Caco-2 (cell line): ENCODE data around the gene PATJ. TPM values are rescaled to one million over a fixed set of nuclear protein-coding genes. Genes with fewer than 3 reads are reported as not detected.

Source experiments
- BruUV-seq: library from RNA; stranded (reverse); fragments of 400-500 nt; replicated peaks from 2 replicates; lab custom pipeline; 2021; lab: Mats Ljungman, UMichigan
- CTCF ChIA-PET: fragments of 300-600 bp; sonication (Branson Sonifier 250); formaldehyde crosslinking; loops from one replicate; lab custom pipeline; 2022; ENCODE audit warnings: antibody characterized with exemption; lab: Charles Lee
- POLR2A ChIA-PET: fragments of 300-600 bp; sonication (Branson Sonifier 250); formaldehyde crosslinking; loops from one replicate; lab custom pipeline; 2022; ENCODE audit warnings: antibody characterized with exemption; lab: Charles Lee
- DNase-seq, 2 experiments: peaks; one replicate each; pipeline versions ENCODE4 v3.0.0 to v3.0.0-alpha.2; 2020 to 2022
- H3K27me3 ChIP-seq: replicated peaks from 2 replicates; pipeline ENCODE4 v1.6.0; 2011; ENCODE audit warnings: low read length; ENCODE audit not compliant: control insufficient read depth, insufficient read depth
- H3K36me3 ChIP-seq: 2 replicates; pipeline ENCODE4 v1.5.1; 2011; ENCODE audit warnings: low read length; ENCODE audit not compliant: control insufficient read depth, insufficient read depth
- H3K4me1 ChIP-seq: fragments of 250-450 bp; sonication (Bioruptor Pico); 2 replicates; pipeline ENCODE4 v1.5.1; 2020; ENCODE audit warnings: mild to moderate bottlenecking
- H3K4me3 ChIP-seq: 2 replicates; pipeline ENCODE4 v1.5.1; 2011; ENCODE audit warnings: low read depth, mild to moderate bottlenecking, control low read depth, low read length
- H3K9me3 ChIP-seq: fragments of 250-450 bp; sonication (Bioruptor Pico); 2 replicates; pipeline ENCODE4 v1.5.1; 2020; ENCODE audit warnings: mild to moderate bottlenecking, moderate library complexity
- H3K27ac Mint-ChIP-seq: one replicate; pipeline ENCODE4 v1.8.0; 2022; ENCODE audit warnings: mixed read lengths; ENCODE audit not compliant: unreplicated experiment
- H3K27me3 Mint-ChIP-seq: one replicate; pipeline ENCODE4 v1.8.0; 2022; ENCODE audit warnings: mixed read lengths; ENCODE audit not compliant: insufficient read depth, unreplicated experiment
- H3K36me3 Mint-ChIP-seq: one replicate; pipeline ENCODE4 v1.8.0; 2022; ENCODE audit warnings: mild to moderate bottlenecking, mixed read lengths; ENCODE audit not compliant: insufficient read depth, unreplicated experiment
- H3K4me1 Mint-ChIP-seq: one replicate; pipeline ENCODE4 v1.8.0; 2022; ENCODE audit warnings: low read depth, mixed read lengths; ENCODE audit not compliant: unreplicated experiment
- H3K4me3 Mint-ChIP-seq: one replicate; pipeline ENCODE4 v1.8.0; 2022; ENCODE audit warnings: mild to moderate bottlenecking, moderate library complexity, mixed read lengths; ENCODE audit not compliant: unreplicated experiment
- H3K9me3 Mint-ChIP-seq: one replicate; pipeline ENCODE4 v1.8.0; 2022; ENCODE audit warnings: mixed read lengths; ENCODE audit not compliant: unreplicated experiment
- CTCF ChIP-seq, 2 experiments: fragments of 200-600 bp in 1 of 2; IDR thresholded peaks; 1 replicate in 1 of 2; 2 replicates in 1 of 2; pipeline versions ENCODE4 v1.5.1 to v1.8.0; 2011 to 2022; ENCODE audit warnings: antibody characterized with exemption in 1 of 2, control low read depth in 1 of 2, inconsistent platforms in 1 of 2, low read depth in 1 of 2, low read length in 1 of 2, mild to moderate bottlenecking in 1 of 2, moderate library complexity in 1 of 2; ENCODE audit not compliant: insufficient read depth in 1 of 2, severe bottlenecking in 1 of 2, unreplicated experiment in 1 of 2
- intact Hi-C: fragments of 100-400 bp; cut with micrococcal nuclease; formaldehyde crosslinking; loops from one replicate; pipeline ENCODE4 v1.10.0; 2022; ENCODE audit not compliant: unreplicated experiment
- microRNA-seq: library from miRNA; unstranded; fragments of <30 nt; microRNA quantifications from one replicate; pipeline ENCODE4 v1.2.0, GENCODE V29; 2022
- total RNA-seq: library from RNA; stranded (reverse); gene quantifications from 2 replicates; pipeline ENCODE4 v1.2.3, GENCODE V29; 2022

The PATJ gene
- total RNA-seq, 1 experiment from 2014 or later = 31.6 TPM

- no peak for TF ChIP-seq CTCF (IDR thresholded peaks at IDR 0.05; ENCODE audit: insufficient read depth in 1 of 2, low read depth in 1 of 2, low read length in 1 of 2, severe bottlenecking in 1 of 2, unreplicated experiment in 1 of 2)
- no peaks in the 10 kb centered on the region for H3K27me3 Mint-ChIP-seq
These were observed 485.2 kb downstream of the PATJ start for GRCh38 chr1:62227496-62227895.

More at GRCh38 chr1:62227496-62227895, 485.2 kb downstream of the PATJ start:
- no peak overlapping the region for H3K4me3 ChIP-seq
- no TSS peak for BruUV-seq
- H3K9me3 ChIP-seq = no peaks in the 10 kb centered on the region
- no peak for DNase-seq
- H3K36me3 ChIP-seq = no peaks in the 10 kb centered on the region
- Mint-ChIP-seq H3K4me3 (no peak overlapping the region), H3K4me1 (peaks cover 15% of the 10 kb centered on the region), H3K36me3 (peaks cover 11% of the 10 kb centered on the region), H3K9me3 (no peaks in the 10 kb centered on the region), H3K27ac (no peak overlapping the region)
- H3K4me1 ChIP-seq = peaks cover 26% of the 10 kb centered on the region
- intact Hi-C loops = no loop called here
- ChIA-PET POLR2A (no interaction called here), CTCF (no interaction called here)
- no peaks in the 10 kb centered on the region for H3K27me3 ChIP-seq

Small RNA genes lying within 50 kb of the gene (microRNA-seq; reads per million reads assigned to microRNA genes)
- not detected for gene MIR3116-1
- gene MIR3116-2 = not detected

Other genes with a start within 250 kb of the PATJ start
- gene TM2D1, start 17.3 kb upstream of the PATJ start, total RNA-seq = 16.3 and 17.3 TPM in 2 replicates